Measurements from ENCODE around the gene CCK. TPM values are rescaled to one million over a fixed set of nuclear protein-coding genes. Genes with fewer than 3 reads are reported as not detected.

CCK gene
- total RNA-seq, 4 donors from 2014 or later: 1.1 TPM; not detected in 3

DNA sequence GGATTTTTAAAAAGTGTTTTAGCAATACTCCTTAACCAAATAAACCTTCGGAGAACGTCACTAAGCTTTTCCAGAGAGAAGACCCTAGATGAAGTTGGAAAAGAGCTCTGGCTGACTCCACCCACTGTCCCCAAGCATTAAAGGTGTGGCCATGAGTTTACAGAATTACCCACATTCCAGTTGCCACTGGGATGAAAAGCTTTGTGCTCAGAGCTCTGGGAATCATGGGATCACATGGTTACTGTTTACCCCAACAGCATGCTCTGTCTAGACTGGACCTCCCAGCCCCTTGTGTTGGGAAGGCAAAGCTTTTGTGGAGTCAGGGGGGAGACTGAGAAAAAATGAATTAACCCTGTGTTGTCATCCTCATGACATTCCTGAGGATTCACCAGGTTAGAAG, 55.3 kb downstream of the CCK start:
- in situ Hi-C loops (cut with MboI; ENCODE audit: low sequenced_read_pairs in 4 of 4) (no loop called here), intact Hi-C loops (cut with DNase I; ENCODE audit: low total_unique reads) (no loop called here)
- no peaks in the 10 kb centered on the region for H3K27me3 ChIP-seq
- no peak for DNase-seq
- H3K36me3 ChIP-seq: peaks cover 0 to 22% of the 10 kb centered on the region in 2 donors
- no peak for ATAC-seq
- H3K4me1 ChIP-seq: peaks cover 5 to 39% of the 10 kb centered on the region in 2 donors
- H3K9me3 ChIP-seq: no peaks in the 10 kb centered on the region
- H3K27ac ChIP-seq: no peak overlapping the region
- no peak for TF ChIP-seq POLR2A (IDR thresholded peaks at IDR 0.05)
- TF ChIP-seq, protein P1, sequence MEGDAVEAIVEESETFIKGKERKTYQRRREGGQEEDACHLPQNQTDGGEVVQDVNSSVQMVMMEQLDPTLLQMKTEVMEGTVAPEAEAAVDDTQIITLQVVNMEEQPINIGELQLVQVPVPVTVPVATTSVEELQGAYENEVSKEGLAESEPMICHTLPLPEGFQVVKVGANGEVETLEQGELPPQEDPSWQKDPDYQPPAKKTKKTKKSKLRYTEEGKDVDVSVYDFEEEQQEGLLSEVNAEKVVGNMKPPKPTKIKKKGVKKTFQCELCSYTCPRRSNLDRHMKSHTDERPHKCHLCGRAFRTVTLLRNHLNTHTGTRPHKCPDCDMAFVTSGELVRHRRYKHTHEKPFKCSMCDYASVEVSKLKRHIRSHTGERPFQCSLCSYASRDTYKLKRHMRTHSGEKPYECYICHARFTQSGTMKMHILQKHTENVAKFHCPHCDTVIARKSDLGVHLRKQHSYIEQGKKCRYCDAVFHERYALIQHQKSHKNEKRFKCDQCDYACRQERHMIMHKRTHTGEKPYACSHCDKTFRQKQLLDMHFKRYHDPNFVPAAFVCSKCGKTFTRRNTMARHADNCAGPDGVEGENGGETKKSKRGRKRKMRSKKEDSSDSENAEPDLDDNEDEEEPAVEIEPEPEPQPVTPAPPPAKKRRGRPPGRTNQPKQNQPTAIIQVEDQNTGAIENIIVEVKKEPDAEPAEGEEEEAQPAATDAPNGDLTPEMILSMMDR (IDR thresholded peaks at IDR 0.05 in 4 of 5, conservative IDR thresholded peaks at IDR 0.05 in 1 of 5): no peak
- no peak overlapping the region for H3K4me3 ChIP-seq

DNA sequence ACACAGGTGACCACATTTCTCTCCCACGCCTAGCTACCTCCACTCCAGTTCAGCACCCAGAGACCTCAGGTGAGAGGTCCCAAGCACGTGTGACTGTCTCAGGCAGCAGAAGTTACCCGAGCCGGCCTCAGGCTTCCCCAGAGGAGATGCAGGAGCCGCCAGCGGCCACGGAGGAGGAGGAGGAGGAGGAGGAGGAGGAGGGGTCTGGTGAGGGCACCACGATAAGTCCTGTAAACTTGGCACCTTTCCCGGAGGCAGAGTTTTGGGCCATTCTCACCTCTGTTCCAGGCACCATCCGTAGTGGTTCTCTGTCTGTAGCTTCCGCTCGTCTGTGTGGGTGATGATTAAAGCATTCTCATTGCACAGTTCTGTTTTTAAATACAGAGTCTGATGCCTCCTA, 56.1 kb downstream of the CCK start:
- intact Hi-C loops (cut with DNase I; ENCODE audit: low total_unique reads): no loop called here
- no peak for ATAC-seq
- TF ChIP-seq, protein P1 (IDR thresholded peaks at IDR 0.05 in 4 of 5, conservative IDR thresholded peaks at IDR 0.05 in 1 of 5): no peak
- no peak for TF ChIP-seq POLR2A (IDR thresholded peaks at IDR 0.05)
- in situ Hi-C loops (cut with MboI; ENCODE audit: low sequenced_read_pairs in 4 of 4): no loop called here
- H3K27ac ChIP-seq: no peak overlapping the region
- no peak overlapping the region for H3K4me3 ChIP-seq
- peaks cover 5 to 36% of the 10 kb centered on the region in 2 donors for H3K4me1 ChIP-seq
- H3K9me3 ChIP-seq: no peaks in the 10 kb centered on the region
- peaks cover 0 to 22% of the 10 kb centered on the region in 2 donors for H3K36me3 ChIP-seq
- no peak for DNase-seq
- H3K27me3 ChIP-seq: no peaks in the 10 kb centered on the region

Other genes starting within 250 kb of the CCK start
- gene TRAK1, start 174.8 kb downstream of the CCK start, total RNA-seq: 100 to 1,000 TPM in 2 of 4 donors, 10 to 100 TPM in 2; 59.5 to 109 (median 98.6) TPM
- not detected for gene LYZL4, start 144.4 kb upstream of the CCK start, total RNA-seq
- 1 to 10 TPM; 1.7 to 8.7 (median 3.2) TPM for gene VIPR1, start 236.5 kb upstream of the CCK start, total RNA-seq

Data from gastrocnemius medialis (tissue), 4 donors.